Colonic mucosa (tissue), 4 donors: ENCODE data around the gene PRG2. TPM values are rescaled to one million over a fixed set of nuclear protein-coding genes. Genes with fewer than 3 reads are reported as not detected.
"Not testable (repeated sequence)": the region's sequence is repeated elsewhere in the genome, so short reads cannot be mapped to it uniquely, and the experiment has no call there.

Source experiments
- DNase-seq: peaks from one replicate; pipeline ENCODE4 v3.0.0-alpha.2; 2020
- H3K27ac ChIP-seq: fragments of 200-600 bp; one replicate; pipeline ENCODE4 v1.8.0; 2021
- H3K27me3 ChIP-seq: fragments of 200-600 bp; one replicate; pipeline ENCODE4 v1.8.0; 2021
- H3K36me3 ChIP-seq: fragments of 200-600 bp; one replicate; pipeline ENCODE4 v1.8.0; 2021
- H3K4me1 ChIP-seq: fragments of 200-600 bp; one replicate; pipeline ENCODE4 v1.8.0; 2021; ENCODE audit warnings: mild to moderate bottlenecking
- H3K4me3 ChIP-seq: fragments of 200-600 bp; one replicate; pipeline ENCODE4 v1.8.0; 2021
- H3K9ac ChIP-seq, 2 donors: one replicate each; pipeline ENCODE4 v1.7.0; 2013; ENCODE audit warnings: control low read depth in 2 of 2, low read depth in 2 of 2, low read length in 2 of 2
- H3K9me3 ChIP-seq: fragments of 200-600 bp; one replicate; pipeline ENCODE4 v1.8.0; 2021
- CTCF ChIP-seq: fragments of 200-600 bp; IDR thresholded peaks from one replicate; pipeline ENCODE4 v1.8.0; 2022; ENCODE audit warnings: antibody characterized with exemption, mild to moderate bottlenecking
- intact Hi-C: fragments of 100-400 bp; cut with DNase I; formaldehyde crosslinking; loops from one replicate; pipeline ENCODE4 v1.14.1; 2022
- total RNA-seq, 2 donors: library from RNA; stranded (reverse); fragmentation: NEBNext Ultra II Directional in 1 of 2; extraction: Animal tissue kit (Norgen Biotek cat#: 25700) in 1 of 2; gene quantifications; one replicate each; pipeline ENCODE4 v1.2.1, GENCODE V29; 2021
- donor health status: healthy.
- donor health status: DM: no; HTN: no; CAD: no.
- donor health status: DM: no; HTN: no; CAD: no.

The PRG2 gene
- total RNA-seq, 2 donors from 2014 or later = not detected

- no peak for TF ChIP-seq CTCF
- DNase-seq = no peak
- no peak overlapping the region for H3K27ac ChIP-seq
These were observed 16.0 kb upstream of the PRG2 start for GRCh38 chr11:57406337-57406904.

GRCh38 chr11:57405271-57405860, 14.9 kb upstream of the PRG2 start:
- Histone ChIP-seq H3K27me3 (no peaks in the 10 kb centered on the region), H3K9me3 (no peaks in the 10 kb centered on the region), H3K4me3 (no peak overlapping the region), H3K9ac (no peak overlapping the region), H3K4me1 (no peaks in the 10 kb centered on the region), H3K36me3 (no peaks in the 10 kb centered on the region), H3K27ac (no peak overlapping the region)
- TF ChIP-seq CTCF = no peak
- intact Hi-C loops = no loop called here
- DNase-seq = no peak

More at GRCh38 chr11:57406337-57406904, 16.0 kb upstream of the PRG2 start:
- intact Hi-C loops = no loop called here
- Histone ChIP-seq H3K36me3 (no peaks in the 10 kb centered on the region), H3K27me3 (no peaks in the 10 kb centered on the region), H3K4me1 (no peaks in the 10 kb centered on the region), H3K9ac (no peak overlapping the region), H3K9me3 (no peaks in the 10 kb centered on the region), H3K4me3 (no peak overlapping the region)

GRCh38 chr11:57403802-57404147, 13.3 kb upstream of the PRG2 start:
- H3K9me3 ChIP-seq = no peaks in the 10 kb centered on the region
- H3K36me3 ChIP-seq = no peaks in the 10 kb centered on the region
- H3K27me3 ChIP-seq = no peaks in the 10 kb centered on the region
- no peak for DNase-seq
- intact Hi-C loops = no loop called here
- no peak overlapping the region for H3K9ac ChIP-seq
- no peak overlapping the region for H3K27ac ChIP-seq
- H3K4me3 ChIP-seq = no peak overlapping the region
- no peak for TF ChIP-seq CTCF
- no peaks in the 10 kb centered on the region for H3K4me1 ChIP-seq

- H3K9ac ChIP-seq, H3K36me3 ChIP-seq, H3K4me1 ChIP-seq, intact Hi-C loops, DNase-seq, H3K27ac ChIP-seq, H3K9me3 ChIP-seq, H3K4me3 ChIP-seq, H3K27me3 ChIP-seq: not testable (repeated sequence)
These were observed 12.8 kb upstream of the PRG2 start for GRCh38 chr11:57403003-57403801.

GRCh38 chr11:57402188-57403002, 11.9 kb upstream of the PRG2 start:
- H3K27ac ChIP-seq = no peak overlapping the region

More at GRCh38 chr11:57402188-57403002, 11.9 kb upstream of the PRG2 start:
- intact Hi-C loops = no loop called here
- H3K27me3 ChIP-seq = no peaks in the 10 kb centered on the region
- H3K4me1 ChIP-seq = no peaks in the 10 kb centered on the region
- no peaks in the 10 kb centered on the region for H3K9me3 ChIP-seq
- no peak overlapping the region for H3K4me3 ChIP-seq
- DNase-seq = no peak
- H3K9ac ChIP-seq = no peak overlapping the region
- H3K36me3 ChIP-seq = no peaks in the 10 kb centered on the region
- no peak for TF ChIP-seq CTCF
